Keratinocyte (primary cell): Measurements from ENCODE around the gene SCNN1A. TPM values are rescaled to one million over a fixed set of nuclear protein-coding genes. Genes with fewer than 3 reads are reported as not detected.

ENCODE experiments used
- DNase-seq: peaks from one replicate; pipeline ENCODE4 v3.0.0-alpha.2; 2011; ENCODE audit warnings: low read depth, missing footprints, low spot score
- FAIRE-seq: peaks from 2 replicates; lab custom pipeline; 2011; peaks lifted over from hg19 to GRCh38; lab: Jason Lieb, UNC
- H2AFZ ChIP-seq: 2 replicates; pipeline ENCODE4 v1.6.0; 2012; ENCODE audit warnings: low read length, control low read depth, inconsistent platforms; ENCODE audit not compliant: control insufficient read depth
- H3K27ac ChIP-seq: 2 replicates; pipeline ENCODE4 v1.5.1; 2011; ENCODE audit warnings: low read length; ENCODE audit not compliant: control insufficient read depth, insufficient read depth
- H3K27me3 ChIP-seq: 3 replicates; pipeline ENCODE4 v1.6.0; 2011; ENCODE audit warnings: low read length; ENCODE audit not compliant: control insufficient read depth, insufficient read depth; ENCODE audit errors: extremely low read depth
- H3K36me3 ChIP-seq, 2 experiments: 2 replicates in 1 of 2; 3 replicates in 1 of 2; pipeline ENCODE4 v1.5.1; 2011; ENCODE audit warnings: low read length in 2 of 2, mild to moderate bottlenecking in 1 of 2; ENCODE audit not compliant: control insufficient read depth in 2 of 2, insufficient read depth in 2 of 2; ENCODE audit errors: extremely low read depth in 1 of 2
- H3K4me1 ChIP-seq: 3 replicates; pipeline ENCODE4 v1.5.1; 2011; ENCODE audit warnings: low read length; ENCODE audit not compliant: control insufficient read depth, insufficient read depth; ENCODE audit errors: extremely low read depth
- H3K4me2 ChIP-seq: 3 replicates; pipeline ENCODE4 v1.6.0; 2011; ENCODE audit warnings: low read depth, low read length; ENCODE audit not compliant: control insufficient read depth, insufficient read depth; ENCODE audit errors: extremely low read depth
- H3K4me3 ChIP-seq, 3 experiments: fragments of 200-600 bp in 1 of 3; sonication (generic) in 1 of 3; 2 replicates in 2 of 3; 3 replicates in 1 of 3; pipeline ENCODE4 v1.5.1; 2011 to 2016; ENCODE audit warnings: low read length in 3 of 3, mild to moderate bottlenecking in 3 of 3, control low read depth in 2 of 3, inconsistent platforms in 1 of 3, low read depth in 1 of 3, mixed read lengths in 1 of 3, mixed run types in 1 of 3, moderate library complexity in 1 of 3; ENCODE audit not compliant: control insufficient read depth in 2 of 3, insufficient read depth in 2 of 3; ENCODE audit errors: extremely low read depth in 1 of 3
- H3K79me2 ChIP-seq: 2 replicates; pipeline ENCODE4 v1.6.0; 2012; ENCODE audit warnings: low read length; ENCODE audit not compliant: control insufficient read depth, insufficient read depth
- H3K9ac ChIP-seq: 3 replicates; pipeline ENCODE4 v1.6.0; 2011; ENCODE audit warnings: low read length; ENCODE audit not compliant: control insufficient read depth, insufficient read depth; ENCODE audit errors: extremely low read depth
- H3K9me1 ChIP-seq: 3 replicates; pipeline ENCODE4 v1.6.0; 2011; ENCODE audit warnings: low read length; ENCODE audit not compliant: control insufficient read depth, insufficient read depth; ENCODE audit errors: extremely low read depth
- H3K9me3 ChIP-seq: 2 replicates; pipeline ENCODE4 v1.5.1; 2012; ENCODE audit warnings: low read depth, low read length; ENCODE audit not compliant: control insufficient read depth
- H4K20me1 ChIP-seq: 3 replicates; pipeline ENCODE4 v1.6.0; 2011; ENCODE audit warnings: low read length; ENCODE audit not compliant: control insufficient read depth, insufficient read depth; ENCODE audit errors: extremely low read depth
- EZH2 ChIP-seq: IDR thresholded peaks from one replicate; pipeline ENCODE4 v1.6.1; 2012; ENCODE audit warnings: inconsistent platforms, mild to moderate bottlenecking, low read length, moderate library complexity
- dilution Hi-C: fragments of 300-500 bp; cut with MboI; formaldehyde crosslinking; loops from one replicate; pipeline ENCODE4 v1.7.0; 2020; ENCODE audit warnings: low sequenced_read_pairs; ENCODE audit not compliant: extremely low pct_ligation_motif_present
- polyA plus RNA-seq, 5 experiments: library from polyadenylated mRNA; depleted of rRNA in 3 of 5; stranded (reverse) in 3 of 5; stranded (forward) in 1 of 5; unstranded in 1 of 5; fragments of >200 nt; gene quantifications; 1 replicate in 1 of 5; 2 replicates in 3 of 5; 3 replicates in 1 of 5; pipeline versions ENCODE4 v1.2.1 to v1.2.3, GENCODE V29; 2011 to 2012; ENCODE audit warnings: missing spikeins in 2 of 5, low read depth in 1 of 5, low replicate concordance in 1 of 5
- TF ChIP-seq, protein P1 (sequence below), 3 experiments: IDR thresholded peaks in 1 of 3; conservative IDR thresholded peaks in 1 of 3; optimal IDR thresholded peaks in 1 of 3; 2 replicates in 2 of 3; 3 replicates in 1 of 3; pipeline versions ENCODE3 to v1.5.1; 2011; ENCODE audit warnings: low read length in 3 of 3, mild to moderate bottlenecking in 3 of 3, moderate library complexity in 2 of 3, control low read depth in 1 of 3, inconsistent platforms in 1 of 3; ENCODE audit not compliant: insufficient read depth in 2 of 3; ENCODE audit errors: extremely low read depth in 1 of 3

Gene SCNN1A
- polyA plus RNA-seq, 1 donor (not counting 4 experiments of a cell fraction or from before 2014, with no cell fraction given), result 11.1 TPM

DNA sequence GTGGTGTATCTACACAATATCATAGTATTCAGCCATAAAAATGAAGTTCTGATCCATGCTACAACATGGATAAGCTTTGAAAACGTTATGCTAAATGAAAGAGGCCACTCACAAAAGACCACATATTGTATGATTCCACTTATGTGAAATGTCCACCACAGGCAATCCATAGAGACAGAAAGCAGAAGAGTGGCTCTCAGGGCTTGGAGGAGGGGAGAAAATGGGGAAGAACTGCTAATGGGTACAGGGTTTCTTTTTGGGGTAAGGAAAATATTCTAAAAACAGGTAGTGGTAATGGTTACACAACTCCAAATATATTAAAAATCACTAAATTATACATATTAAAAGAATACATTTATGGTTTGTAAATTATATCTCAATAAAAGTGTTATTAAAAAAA lies 16.5 kb downstream of the SCNN1A start:
- H3K36me3 ChIP-seq, result peaks cover 2% of the 10 kb centered on the region in 2 experiments
- no peaks in the 10 kb centered on the region for H3K9me1 ChIP-seq
- no peaks in the 10 kb centered on the region for H4K20me1 ChIP-seq
- H3K79me2 ChIP-seq, result no peaks in the 10 kb centered on the region
- FAIRE-seq (no peak), DNase-seq (no peak)
- H3K9me3 ChIP-seq, result no peaks in the 10 kb centered on the region
- H3K9ac ChIP-seq, result no peak overlapping the region
- no peak overlapping the region for H2AFZ ChIP-seq
- no peak overlapping the region for H3K27ac ChIP-seq
- peaks cover 9% of the 10 kb centered on the region for H3K4me1 ChIP-seq
- H3K4me3 ChIP-seq, result no peak overlapping the region
- H3K27me3 ChIP-seq, result no peaks in the 10 kb centered on the region
- dilution Hi-C loops, result no loop called here
- no peak overlapping the region for H3K4me2 ChIP-seq
- TF ChIP-seq EZH2, result no peak
- TF ChIP-seq, protein P1, sequence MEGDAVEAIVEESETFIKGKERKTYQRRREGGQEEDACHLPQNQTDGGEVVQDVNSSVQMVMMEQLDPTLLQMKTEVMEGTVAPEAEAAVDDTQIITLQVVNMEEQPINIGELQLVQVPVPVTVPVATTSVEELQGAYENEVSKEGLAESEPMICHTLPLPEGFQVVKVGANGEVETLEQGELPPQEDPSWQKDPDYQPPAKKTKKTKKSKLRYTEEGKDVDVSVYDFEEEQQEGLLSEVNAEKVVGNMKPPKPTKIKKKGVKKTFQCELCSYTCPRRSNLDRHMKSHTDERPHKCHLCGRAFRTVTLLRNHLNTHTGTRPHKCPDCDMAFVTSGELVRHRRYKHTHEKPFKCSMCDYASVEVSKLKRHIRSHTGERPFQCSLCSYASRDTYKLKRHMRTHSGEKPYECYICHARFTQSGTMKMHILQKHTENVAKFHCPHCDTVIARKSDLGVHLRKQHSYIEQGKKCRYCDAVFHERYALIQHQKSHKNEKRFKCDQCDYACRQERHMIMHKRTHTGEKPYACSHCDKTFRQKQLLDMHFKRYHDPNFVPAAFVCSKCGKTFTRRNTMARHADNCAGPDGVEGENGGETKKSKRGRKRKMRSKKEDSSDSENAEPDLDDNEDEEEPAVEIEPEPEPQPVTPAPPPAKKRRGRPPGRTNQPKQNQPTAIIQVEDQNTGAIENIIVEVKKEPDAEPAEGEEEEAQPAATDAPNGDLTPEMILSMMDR (optimal IDR thresholded peaks at IDR 0.05 in 1 of 3, IDR thresholded peaks at IDR 0.05 in 1 of 3, conservative IDR thresholded peaks at IDR 0.05 in 1 of 3; ENCODE audit: extremely low read depth in 1 of 3, insufficient read depth in 2 of 3, low read length in 3 of 3), result no peak

DNA sequence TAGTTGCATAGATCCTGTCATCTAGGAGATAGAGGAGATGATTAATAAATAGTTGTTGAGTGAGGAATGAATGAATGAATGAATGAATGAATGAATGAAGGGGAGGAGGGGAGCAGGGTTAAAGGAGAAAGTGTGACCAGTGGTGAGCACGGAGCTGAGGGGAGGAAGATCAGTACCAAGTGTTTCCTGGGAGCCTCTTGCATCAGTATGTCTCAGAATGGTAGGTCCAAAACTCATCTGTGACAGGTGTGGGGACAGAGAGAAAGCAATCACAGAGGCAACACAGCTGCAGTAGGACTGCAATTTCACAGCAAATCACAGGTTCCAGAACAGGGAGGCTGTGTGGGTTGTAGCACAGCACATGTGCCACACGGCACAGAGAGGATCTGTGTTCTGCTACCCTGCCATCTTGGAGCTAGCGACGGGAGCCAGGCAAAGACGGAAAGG lies 19.0 kb downstream of the SCNN1A start:
- no peak for FAIRE-seq
- Histone ChIP-seq H3K9me1 (peaks cover 4% of the 10 kb centered on the region), H3K4me1 (no peaks in the 10 kb centered on the region), H3K4me2 (no peak overlapping the region), H4K20me1 (no peaks in the 10 kb centered on the region), H2AFZ (no peak overlapping the region), H3K4me3 (no peak overlapping the region), H3K9ac (no peak overlapping the region), H3K79me2 (no peaks in the 10 kb centered on the region), H3K36me3 (peaks cover 0 to 2% of the 10 kb centered on the region in 2 experiments), H3K9me3 (no peaks in the 10 kb centered on the region), H3K27ac (no peak overlapping the region), H3K27me3 (no peaks in the 10 kb centered on the region)
- TF ChIP-seq EZH2, result no peak
- TF ChIP-seq, protein P1 (optimal IDR thresholded peaks at IDR 0.05 in 1 of 3, IDR thresholded peaks at IDR 0.05 in 1 of 3, conservative IDR thresholded peaks at IDR 0.05 in 1 of 3; ENCODE audit: extremely low read depth in 1 of 3, insufficient read depth in 2 of 3, low read length in 3 of 3), result no peak
- no peak for DNase-seq
- dilution Hi-C loops, result no loop called here
